CD4-positive, alpha-beta T cell treated with Interleukin-15 for 1 hour (primary cell): ENCODE results near the gene TMEM181.
"Not testable (repeated sequence)": the region's sequence is repeated elsewhere in the genome, so short reads cannot be mapped to it uniquely, and the experiment has no call there.

Source experiments
- DNase-seq: peaks from one replicate; pipeline ENCODE4 v3.0.0-alpha.2; 2020

Gene TMEM181, protein sequence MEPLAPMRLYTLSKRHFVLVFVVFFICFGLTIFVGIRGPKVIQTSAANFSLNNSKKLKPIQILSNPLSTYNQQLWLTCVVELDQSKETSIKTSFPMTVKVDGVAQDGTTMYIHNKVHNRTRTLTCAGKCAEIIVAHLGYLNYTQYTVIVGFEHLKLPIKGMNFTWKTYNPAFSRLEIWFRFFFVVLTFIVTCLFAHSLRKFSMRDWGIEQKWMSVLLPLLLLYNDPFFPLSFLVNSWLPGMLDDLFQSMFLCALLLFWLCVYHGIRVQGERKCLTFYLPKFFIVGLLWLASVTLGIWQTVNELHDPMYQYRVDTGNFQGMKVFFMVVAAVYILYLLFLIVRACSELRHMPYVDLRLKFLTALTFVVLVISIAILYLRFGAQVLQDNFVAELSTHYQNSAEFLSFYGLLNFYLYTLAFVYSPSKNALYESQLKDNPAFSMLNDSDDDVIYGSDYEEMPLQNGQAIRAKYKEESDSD

GRCh38 chr6:158559895-158560835 is at the start of gene TMEM181:
Gene TMEM181 (plus strand): TSS chr6:158560091. CDS start chr6:158560225, 134 bp downstream.
- DNase-seq, result peak; percentile 87

DNA sequence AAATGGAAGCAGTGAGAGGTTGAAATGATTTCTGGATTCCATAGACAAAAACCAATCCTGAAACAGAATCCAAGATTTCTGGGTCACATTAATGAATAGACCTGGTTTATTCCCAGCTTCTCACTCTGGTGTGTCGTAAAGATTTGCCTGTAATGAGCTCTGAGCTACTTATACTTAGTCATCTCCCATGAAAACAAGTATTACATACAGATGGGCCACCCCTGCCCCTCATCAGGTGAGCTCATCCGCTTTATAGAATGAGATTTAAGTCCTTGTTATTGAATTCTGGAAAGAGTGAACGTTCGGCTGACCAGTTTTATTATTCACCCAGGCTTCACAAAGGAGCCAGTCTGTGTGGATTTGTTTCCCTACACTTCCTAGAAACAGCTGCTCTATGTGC is 47.1 kb upstream of the TMEM181 start:
- no peak for DNase-seq

- no peak for DNase-seq
Measured at GRCh38 chr6:158514176-158514575, 45.7 kb upstream of the TMEM181 start.

DNA sequence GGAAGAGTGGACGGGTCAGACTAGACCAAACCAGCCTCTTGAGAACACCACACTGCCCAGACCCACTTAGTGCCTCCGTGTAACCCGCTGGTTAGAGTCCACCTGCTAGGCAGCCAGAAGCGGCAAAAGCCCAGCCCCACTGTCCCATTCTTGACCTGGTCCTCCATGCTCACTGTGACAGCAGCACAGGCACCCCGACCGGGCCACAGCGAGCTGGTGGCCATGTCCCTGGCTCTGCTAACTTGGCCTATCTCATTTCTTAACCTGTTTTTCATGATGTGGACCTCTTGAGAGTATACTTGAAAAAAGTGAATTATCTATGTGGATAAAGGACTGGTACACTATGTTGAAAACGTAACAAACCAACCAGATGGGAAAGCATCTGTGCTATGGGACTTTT is 44.9 kb upstream of the TMEM181 start:
- DNase-seq, result no peak

- no peak for DNase-seq
Measured at GRCh38 chr6:158516098-158516497, 43.8 kb upstream of the TMEM181 start.

DNA sequence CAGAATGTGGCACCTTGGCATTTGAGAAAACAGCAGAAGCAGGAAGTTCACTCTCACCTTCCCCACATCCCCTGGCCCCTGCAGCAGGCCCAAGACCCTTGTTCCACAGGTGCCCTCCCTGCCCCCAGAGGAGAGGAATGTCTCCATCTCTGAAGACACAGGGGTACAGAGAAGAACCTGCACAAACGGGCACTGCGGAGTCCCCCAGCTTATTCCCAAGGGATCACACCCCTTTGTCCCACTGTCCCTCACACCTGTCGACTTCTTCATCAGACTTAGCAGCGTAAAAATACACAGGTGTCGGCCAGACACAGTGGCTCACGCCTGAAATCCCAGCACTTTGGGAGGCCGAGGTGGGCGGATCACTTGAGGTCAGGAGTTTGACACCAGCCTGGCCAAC is 42.9 kb upstream of the TMEM181 start:
- DNase-seq, result no peak

DNA sequence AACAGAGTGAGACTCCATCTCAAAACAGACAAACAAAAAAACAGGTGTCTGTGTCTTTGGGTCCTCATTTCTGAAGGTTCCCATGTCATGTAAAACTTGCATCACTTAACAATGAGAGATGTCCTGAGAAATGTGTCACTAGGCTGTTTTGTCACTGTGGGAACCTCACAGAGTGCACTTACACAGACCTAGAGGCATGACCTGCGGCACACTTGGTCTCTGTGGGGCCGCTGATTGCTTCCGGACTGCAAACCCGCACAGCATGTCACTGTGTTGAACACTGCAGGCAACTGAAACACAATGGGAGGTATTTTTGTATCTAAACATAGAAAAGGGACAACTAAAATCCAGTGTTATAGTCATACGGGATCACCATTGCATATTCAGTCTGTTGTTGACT is 42.3 kb upstream of the TMEM181 start:
- no peak for DNase-seq

DNA sequence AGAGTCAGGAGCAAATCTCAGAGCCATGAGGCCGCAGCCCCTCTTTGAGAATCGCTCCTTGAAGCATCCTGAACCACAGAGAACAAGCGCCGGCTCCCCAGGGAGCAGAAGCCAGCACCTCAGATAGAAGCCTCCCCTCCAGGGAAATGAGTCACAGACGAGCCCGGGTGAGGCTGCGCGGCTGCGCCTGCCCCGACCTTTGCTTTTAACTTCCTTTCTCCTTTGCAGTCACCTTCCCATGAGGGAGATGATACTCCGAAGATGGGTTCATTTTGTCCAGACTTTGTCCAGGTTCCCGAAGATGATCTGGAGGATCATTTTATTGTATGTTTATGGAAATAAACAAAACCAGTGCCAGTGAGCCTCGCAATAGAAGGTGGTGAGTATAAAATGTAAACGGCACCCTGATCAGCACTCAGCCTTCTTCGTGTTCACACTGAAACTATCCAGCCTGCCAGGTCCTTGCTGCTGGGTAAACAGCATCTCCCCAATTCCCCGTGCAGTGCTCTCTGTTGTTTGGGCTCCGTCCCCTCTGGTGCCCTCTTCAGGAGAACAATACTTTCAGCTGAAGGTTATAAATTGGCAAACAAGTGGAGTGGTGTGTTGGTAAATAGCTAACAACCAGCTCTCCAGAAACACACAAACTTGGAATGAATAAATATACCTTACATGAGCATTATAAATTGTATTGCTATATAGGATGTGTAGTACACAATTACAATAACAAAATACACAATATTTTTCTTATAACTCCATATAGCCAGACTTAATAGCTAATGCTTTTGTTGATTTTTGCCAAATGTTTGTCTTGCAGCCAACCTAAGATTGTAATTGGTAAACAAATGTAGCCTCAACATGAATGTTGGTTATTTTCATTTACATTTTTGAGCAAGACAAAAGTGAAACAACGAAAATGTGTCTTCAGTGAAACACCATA is 41.4 kb upstream of the TMEM181 start:
- peak; percentile 51 for DNase-seq

DNA sequence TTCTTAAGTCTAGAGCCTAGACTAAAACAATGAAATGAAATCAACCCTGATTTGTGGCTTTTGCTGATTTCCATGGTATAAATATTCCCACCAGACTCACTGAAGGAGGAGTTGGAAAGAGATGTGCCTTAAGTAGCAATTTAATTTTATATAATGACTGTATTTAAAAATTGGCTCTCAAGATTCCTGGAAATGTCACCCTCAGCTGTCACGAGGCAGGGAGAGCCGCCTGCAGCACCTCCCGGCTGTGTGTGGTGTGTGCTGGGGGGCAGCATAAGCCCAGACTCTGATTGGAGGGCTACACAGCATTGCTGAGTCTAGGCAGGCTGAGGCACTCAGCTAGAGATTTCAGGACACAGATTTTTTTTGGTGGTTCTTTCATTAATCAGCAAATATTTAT is 40.6 kb upstream of the TMEM181 start:
- no peak for DNase-seq

DNA sequence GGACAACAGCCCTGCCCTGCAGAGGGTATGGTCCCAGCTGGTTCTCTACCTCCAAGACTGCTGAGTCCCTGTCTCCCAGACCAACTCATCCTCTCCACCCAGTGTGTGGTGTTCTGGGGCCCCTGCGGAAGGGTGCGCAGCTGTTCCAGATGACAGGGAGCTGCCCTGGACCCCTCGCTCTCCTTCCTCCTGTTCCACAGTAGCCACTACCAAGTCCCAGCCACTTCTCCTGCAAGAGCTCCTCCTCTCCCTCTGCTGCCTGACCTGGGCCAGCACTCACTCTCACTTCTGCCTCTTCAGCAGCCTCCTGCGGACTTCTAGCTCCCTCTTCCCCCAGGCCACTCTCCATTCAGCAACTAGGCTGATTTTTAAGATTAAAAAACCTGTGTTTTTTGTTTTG is 40.1 kb upstream of the TMEM181 start:
- DNase-seq, result no peak

DNA sequence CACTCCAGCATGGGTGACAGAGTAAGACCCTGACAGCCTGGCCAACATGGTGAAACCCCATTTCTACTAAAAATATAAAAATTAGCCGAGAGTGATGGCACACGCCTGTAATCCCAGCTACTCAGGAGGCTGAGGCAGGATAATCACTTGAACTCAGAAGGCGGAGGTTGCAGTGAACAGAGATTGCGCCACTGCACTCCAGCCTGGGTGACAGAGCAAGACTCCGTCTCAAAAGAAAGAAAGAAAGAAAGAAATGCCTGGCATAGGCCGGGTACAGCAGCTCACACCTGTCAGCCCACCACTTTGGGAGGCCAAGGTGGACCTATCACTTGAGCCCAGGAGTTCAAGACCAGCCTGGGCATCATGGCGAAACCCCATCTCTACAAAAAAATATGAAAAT is 38.9 kb upstream of the TMEM181 start:
- not testable (repeated sequence) for DNase-seq

GRCh38 chr6:158521759-158522158 is 38.1 kb upstream of the TMEM181 start:
- DNase-seq, result no peak

- DNase-seq, result no peak
Measured at GRCh38 chr6:158522616-158523015, 37.3 kb upstream of the TMEM181 start.

GRCh38 chr6:158524311-158524710 is 35.6 kb upstream of the TMEM181 start:
- no peak for DNase-seq

DNA sequence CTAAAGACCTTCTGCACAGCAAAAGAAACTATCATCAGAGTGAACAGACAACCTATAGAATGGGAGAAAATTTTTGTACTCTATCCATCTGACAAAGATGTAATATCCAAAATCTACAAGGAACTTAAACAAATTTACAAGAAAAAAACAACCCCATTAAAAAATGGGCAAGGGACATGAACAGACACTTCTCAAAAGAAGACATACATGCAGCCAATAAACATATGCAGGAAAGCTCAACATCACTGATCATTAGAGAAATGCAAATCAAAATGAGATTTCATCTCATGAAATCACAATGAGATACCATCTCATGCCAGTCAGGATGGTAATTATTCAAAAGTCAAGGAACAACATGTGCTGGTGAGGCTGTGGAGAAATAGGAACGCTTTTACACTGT is 32.0 kb upstream of the TMEM181 start:
- not testable (repeated sequence) for DNase-seq

DNA sequence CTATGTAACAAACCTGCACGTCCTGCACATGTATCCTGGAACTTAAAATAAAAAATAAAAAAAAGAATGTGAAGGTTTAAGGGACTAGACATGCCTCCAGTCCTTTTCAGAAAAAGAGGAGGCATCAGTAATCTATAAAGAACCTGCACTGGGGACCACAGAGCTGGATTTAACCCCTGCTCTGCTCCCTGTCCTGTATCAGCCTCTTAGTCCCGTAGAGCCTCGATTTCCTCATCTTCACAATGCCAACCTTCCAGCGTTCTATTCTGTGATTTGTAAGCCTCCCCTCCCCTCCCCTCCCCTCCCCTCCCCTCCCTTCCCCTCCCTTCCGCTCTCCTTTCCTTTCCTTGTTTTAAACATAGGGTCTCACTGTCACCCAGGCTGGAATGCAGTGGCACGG is 31.1 kb upstream of the TMEM181 start:
- DNase-seq, result no peak

GRCh38 chr6:158529629-158530028 is 30.3 kb upstream of the TMEM181 start:
- no peak for DNase-seq

DNA sequence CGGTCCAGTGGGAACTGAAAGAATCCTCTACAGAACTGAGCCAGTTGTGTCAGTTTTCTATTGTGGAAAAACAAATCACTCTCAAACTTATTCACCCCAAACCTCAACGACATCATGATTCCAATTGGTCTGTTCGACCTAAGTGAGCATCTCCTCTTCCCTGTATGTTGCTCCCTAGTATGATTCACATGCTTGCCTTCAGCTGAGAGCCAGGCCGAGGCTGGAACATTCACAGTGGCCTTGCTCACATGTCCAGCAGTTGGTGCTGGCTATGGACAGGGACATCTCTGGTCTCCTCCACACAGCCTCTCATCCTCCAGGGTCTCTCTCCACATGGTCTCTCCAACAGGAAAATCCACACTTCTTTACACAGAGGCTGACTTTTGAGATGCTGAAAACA is 28.3 kb upstream of the TMEM181 start:
- no peak for DNase-seq

DNA sequence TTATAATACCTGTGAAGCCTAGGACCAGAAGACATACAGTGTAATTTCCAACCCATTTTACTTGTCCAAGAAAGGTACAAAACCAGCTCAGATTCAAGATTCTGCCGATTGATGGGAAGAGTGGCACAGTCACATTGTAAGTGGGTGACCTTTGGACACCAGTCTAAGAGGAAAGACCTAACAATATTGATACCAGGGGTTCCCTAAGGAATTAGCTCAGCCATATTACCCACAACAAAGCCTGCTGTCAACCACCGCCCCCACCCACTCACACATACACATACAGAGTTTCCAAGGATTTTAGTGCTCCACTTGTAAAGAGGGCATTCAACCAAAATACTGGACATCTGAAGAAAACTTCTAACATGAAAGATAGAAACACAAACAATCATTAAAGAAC is 27.9 kb upstream of the TMEM181 start:
- DNase-seq, result no peak

GRCh38 chr6:158536084-158536890 is 23.6 kb upstream of the TMEM181 start:
- DNase-seq, result peak; percentile 58

DNA sequence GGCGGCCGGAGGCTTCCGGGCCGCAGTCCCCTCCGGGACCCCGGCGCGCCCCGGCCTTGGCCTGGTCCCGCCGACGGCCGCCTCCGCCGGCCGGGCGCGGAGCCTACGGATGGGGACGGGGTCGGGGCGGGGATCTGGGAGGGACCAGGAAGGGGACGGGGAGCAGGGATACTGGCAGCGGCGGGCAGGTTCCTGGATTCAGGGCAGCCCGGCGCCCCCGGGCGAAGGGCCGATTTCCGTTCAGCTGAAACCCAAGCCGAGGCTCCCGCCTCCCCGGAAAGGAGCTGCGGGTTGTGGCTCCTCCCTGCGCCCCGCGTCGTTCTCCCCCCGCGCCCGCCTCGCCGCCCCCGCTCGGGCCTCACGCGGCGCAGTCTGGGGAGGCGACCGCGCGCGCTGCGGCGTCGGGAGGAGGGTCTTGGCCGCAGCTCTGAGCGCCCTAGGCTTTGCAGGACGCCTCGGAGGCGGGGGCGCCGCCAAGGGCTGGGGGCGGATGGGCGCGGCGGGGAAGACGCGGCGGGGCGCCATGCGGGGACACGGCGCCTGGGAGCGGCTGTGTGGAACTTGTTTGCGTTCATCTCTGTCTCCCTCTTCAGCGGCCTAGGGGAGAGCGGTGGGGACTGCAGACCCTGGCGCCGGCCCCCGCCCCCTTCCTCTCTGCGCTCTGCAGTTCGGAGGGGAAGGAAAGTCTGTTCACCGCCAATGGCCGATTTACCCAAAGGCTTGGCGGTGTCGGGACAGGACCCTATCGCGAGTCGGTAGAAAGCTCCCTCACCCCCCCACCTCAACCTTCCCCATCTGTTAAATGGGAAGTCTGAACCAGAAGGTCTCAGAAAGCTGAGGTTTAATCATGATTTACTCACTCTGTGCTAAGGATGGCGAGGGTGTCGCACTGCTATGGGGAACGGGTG is 22.7 kb upstream of the TMEM181 start:
- no peak for DNase-seq
